ENCODE data around the gene CSGALNACT2.
A peak's percentile ranks its signal among the peaks of the same experiment; 100 is the strongest.
"Not testable (repeated sequence)": the region's sequence is repeated elsewhere in the genome, so short reads cannot be mapped to it uniquely, and the experiment has no call there.

The CSGALNACT2 gene

GRCh38 chr10:43125274-43125845, 12.9 kb upstream of the CSGALNACT2 start:
- DNase-seq: no peak

- DNase-seq: no peak
Observed at GRCh38 chr10:43125881-43126731, 12.1 kb upstream of the CSGALNACT2 start.

DNA sequence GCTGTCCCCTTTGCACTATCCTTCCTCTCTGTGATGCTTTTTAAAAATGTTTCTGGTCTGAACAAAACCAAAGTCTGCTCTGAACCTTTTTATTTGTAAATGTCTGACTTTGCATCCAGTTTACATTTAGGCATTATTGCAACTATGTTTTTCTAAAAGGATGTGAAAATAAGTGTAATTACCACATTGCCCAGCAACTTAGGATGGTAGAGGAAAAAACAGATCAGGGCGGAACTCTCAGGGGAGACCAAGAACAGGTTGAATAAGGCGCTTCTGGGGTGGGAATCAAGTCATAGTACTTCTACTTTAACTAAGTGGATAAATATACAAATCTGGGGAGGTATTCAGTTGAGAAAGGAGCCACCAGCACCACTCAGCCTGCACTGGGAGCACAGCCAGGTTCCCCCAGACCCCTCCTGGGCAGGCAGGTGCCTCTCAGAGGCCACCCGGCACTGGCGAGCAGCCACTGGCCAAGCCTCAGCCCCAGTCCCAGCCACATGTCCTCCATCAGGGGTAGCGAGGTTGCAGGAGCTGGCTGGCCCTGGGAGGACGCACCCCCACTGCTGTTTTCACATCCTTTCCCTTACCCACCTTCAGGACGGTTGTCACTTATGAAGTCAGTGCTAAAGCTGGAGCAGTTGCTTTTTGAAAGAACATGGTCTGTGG, 11.4 kb upstream of the CSGALNACT2 start:
- DNase-seq: no peak

GRCh38 chr10:43127442-43127841, 10.8 kb upstream of the CSGALNACT2 start:
- DNase-seq: no peak

DNA sequence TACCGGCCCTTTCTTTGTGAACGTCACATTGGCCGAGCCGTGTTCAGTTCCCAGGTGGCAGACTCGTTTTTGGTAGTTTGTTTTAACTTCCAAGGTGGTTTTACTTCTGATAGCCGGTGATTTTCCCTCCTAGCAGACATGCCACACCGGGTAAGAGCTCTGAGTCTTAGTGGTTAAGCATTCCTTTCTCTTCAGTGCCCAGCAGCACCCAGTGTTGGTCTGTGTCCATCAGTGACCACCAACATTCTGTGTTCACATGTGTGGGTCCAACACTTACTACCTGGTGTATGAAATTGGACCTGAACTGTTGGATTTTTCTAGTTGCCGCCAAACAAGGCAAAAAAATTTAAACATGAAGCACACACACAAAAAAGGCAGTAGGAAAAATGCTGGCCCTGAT, 9.9 kb upstream of the CSGALNACT2 start:
- DNase-seq: no peak

- DNase-seq: peak; percentile 96
Observed at GRCh38 chr10:43128958-43129706, 9.1 kb upstream of the CSGALNACT2 start.

DNA sequence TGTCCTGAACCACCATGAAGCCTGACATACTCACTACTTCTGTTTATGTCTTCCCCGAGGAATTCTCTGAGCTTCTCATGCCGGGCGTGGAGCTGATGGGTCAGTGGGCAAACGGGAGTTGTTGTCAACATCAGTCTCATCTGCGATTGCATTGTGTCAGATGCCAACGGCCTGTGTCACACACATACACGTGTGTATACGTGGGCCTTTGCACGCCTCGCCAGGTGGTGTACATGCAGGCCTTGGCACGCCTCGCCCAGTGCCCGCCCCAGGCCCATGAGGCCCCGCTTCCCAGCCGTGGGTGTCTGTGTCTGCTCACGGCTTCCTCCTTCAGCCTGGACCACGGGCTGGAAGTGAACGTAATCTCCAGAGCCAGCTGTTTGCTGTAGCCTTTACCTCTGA, 7.5 kb upstream of the CSGALNACT2 start:
- DNase-seq: no peak

GRCh38 chr10:43131256-43131655, 7.0 kb upstream of the CSGALNACT2 start:
- no peak for DNase-seq

- DNase-seq: no peak
Observed at GRCh38 chr10:43131906-43132305, 6.3 kb upstream of the CSGALNACT2 start.

- no peak for DNase-seq
Observed at GRCh38 chr10:43132867-43133787, 5.1 kb upstream of the CSGALNACT2 start.

- no peak for DNase-seq
Observed at GRCh38 chr10:43134126-43134905, 3.9 kb upstream of the CSGALNACT2 start.

GRCh38 chr10:43135064-43135463, 3.2 kb upstream of the CSGALNACT2 start:
- DNase-seq: no peak

DNA sequence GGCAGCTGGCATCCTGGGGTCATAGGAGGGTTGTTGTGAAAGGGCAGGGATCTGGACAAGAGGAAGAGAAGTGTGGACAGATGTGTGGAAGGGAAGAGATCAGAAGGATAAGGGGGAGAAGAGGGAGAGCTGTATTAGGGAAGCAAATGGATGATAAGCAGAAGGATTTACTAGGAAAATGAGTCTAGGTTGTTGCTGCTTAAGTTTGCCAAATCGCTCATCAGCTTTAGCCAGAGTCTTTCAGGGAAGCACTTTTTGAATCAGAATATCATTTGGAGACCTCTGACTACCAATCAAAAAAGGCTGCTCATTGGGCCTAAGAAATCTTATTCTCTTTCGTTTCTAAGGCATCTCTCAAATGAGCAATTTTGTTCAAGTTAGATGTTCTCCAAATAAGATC, 2.6 kb upstream of the CSGALNACT2 start:
- no peak for DNase-seq

GRCh38 chr10:43136432-43136831, 1.8 kb upstream of the CSGALNACT2 start:
- DNase-seq: no peak

GRCh38 chr10:43136995-43137716, 1.1 kb upstream of the CSGALNACT2 start:
- peak; percentile 33 for DNase-seq

DNA sequence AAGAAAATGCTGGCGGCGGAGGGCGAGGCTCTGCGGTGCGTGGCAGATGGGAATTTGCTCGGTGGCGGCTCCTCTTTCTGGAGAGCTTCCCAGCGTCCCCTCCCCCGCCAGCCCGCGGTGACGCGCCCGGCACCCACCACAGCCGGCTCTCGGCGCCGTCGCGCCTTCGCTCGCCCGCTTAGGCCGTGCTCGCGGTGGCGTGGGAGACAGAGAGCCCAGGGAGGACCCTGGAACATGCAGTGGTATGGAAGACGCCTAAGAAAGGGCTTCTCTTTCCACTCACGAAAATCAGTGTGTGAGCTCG, 576 bp upstream of the CSGALNACT2 start:
- DNase-seq: peak; percentile 11

GRCh38 chr10:43138757-43139241, 554 bp downstream of the CSGALNACT2 start:
- peak; percentile 42 for DNase-seq

- DNase-seq: no peak
Observed at GRCh38 chr10:43141421-43141820, 3.2 kb downstream of the CSGALNACT2 start.

- no peak for DNase-seq
Observed at GRCh38 chr10:43145311-43145710, 7.1 kb downstream of the CSGALNACT2 start.

DNA sequence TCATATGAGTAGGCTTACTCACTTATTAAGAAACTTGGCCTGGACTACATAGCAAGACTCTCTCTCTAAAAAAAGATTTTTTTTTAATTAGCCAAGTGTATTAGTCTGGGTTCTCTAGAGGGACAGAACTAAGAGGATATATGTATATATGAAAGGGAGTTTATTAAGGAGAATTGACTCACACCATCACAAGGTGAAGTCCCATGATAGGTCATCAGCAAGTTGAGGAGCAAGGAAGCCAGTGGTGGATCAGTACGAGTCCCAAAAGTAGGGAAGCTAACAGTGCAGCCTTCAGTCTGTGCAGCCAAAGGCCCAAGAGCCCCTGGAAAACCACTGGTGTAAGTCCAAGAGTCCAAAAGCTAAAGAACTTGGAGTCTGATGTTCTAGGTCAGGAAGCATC, 7.7 kb downstream of the CSGALNACT2 start:
- not testable (repeated sequence) for DNase-seq

DNA sequence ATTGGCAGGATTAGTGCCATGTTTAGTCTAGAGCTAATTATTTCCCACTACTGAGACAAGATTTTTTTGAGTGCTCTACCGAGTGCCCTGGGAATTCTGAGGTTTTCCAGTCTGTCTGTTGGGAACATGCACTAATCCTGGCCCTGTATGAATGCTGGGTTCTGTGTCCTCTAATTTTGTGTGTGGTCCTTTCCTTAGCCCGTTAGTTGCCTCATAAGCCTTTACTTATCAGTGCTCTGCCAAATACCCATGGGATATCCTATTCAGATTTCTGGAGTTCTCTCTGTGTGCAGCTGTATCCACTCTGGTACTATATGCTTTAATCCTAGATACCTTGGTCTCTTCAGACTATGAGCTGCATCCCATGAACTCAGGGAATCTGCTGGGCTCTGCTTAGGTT, 13.1 kb downstream of the CSGALNACT2 start:
- DNase-seq: no peak
